Neural crest cell (in vitro differentiated cells): Measurements from ENCODE around the gene CCDC8. TPM values are rescaled to one million over a fixed set of nuclear protein-coding genes. Genes with fewer than 3 reads are reported as not detected.

Source experiments
- DNase-seq: peaks from one replicate; pipeline ENCODE4 v3.0.0; 2021; ENCODE audit warnings: low read depth, mixed read lengths, low spot score
- H3K27ac Mint-ChIP-seq: one replicate; pipeline ENCODE4 v1.8.0; 2021; ENCODE audit warnings: mild to moderate bottlenecking, mixed read lengths; ENCODE audit not compliant: unreplicated experiment
- H3K27me3 Mint-ChIP-seq: 2 replicates; pipeline ENCODE4 v1.8.0; 2021; ENCODE audit warnings: low read depth, mild to moderate bottlenecking, mixed read lengths
- H3K36me3 Mint-ChIP-seq: 2 replicates; pipeline ENCODE4 v1.8.0; 2021; ENCODE audit warnings: low read depth, mild to moderate bottlenecking, mixed read lengths
- H3K4me1 Mint-ChIP-seq: 2 replicates; pipeline ENCODE4 v1.8.0; 2021; ENCODE audit warnings: mixed read lengths
- H3K4me3 Mint-ChIP-seq: one replicate; pipeline ENCODE4 v1.8.0; 2021; ENCODE audit warnings: mild to moderate bottlenecking, mixed read lengths
- H3K9me3 Mint-ChIP-seq: 2 replicates; pipeline ENCODE4 v1.8.0; 2021; ENCODE audit warnings: mixed read lengths
- CTCF ChIP-seq: fragments of 200-600 bp; sonication (generic); conservative IDR thresholded peaks from 2 replicates; pipeline ENCODE4 v1.5.0; 2021; ENCODE audit warnings: antibody characterized with exemption, mild to moderate bottlenecking
- total RNA-seq: library from RNA; stranded (reverse); gene quantifications from 2 replicates; pipeline ENCODE4 v1.2.1, GENCODE V29; 2021

CCDC8 gene
- total RNA-seq, 1 donor from 2014 or later: 23.9 TPM

- no peak for TF ChIP-seq CTCF
- no peak for DNase-seq
- peaks cover 16% of the 10 kb centered on the region for H3K4me1 Mint-ChIP-seq
- no peak overlapping the region for H3K4me3 Mint-ChIP-seq
- no peak overlapping the region for H3K27ac Mint-ChIP-seq
- peaks cover 13% of the 10 kb centered on the region for H3K36me3 Mint-ChIP-seq
- H3K27me3 Mint-ChIP-seq: no peaks in the 10 kb centered on the region
- no peaks in the 10 kb centered on the region for H3K9me3 Mint-ChIP-seq
These were observed 19.6 kb downstream of the CCDC8 start for GRCh38 chr19:46393456-46394401.

- H3K27me3 Mint-ChIP-seq: no peaks in the 10 kb centered on the region
- peak overlapping the region; percentile 97 for H3K27ac Mint-ChIP-seq
- H3K4me3 Mint-ChIP-seq: no peak overlapping the region
- peaks cover 16% of the 10 kb centered on the region for H3K4me1 Mint-ChIP-seq
- no peak for TF ChIP-seq CTCF
- H3K9me3 Mint-ChIP-seq: no peaks in the 10 kb centered on the region
- H3K36me3 Mint-ChIP-seq: peaks cover 19% of the 10 kb centered on the region
- no peak for DNase-seq
These were observed 20.5 kb downstream of the CCDC8 start for GRCh38 chr19:46392837-46393236.

GRCh38 chr19:46392252-46392801 lies 21.0 kb downstream of the CCDC8 start:
- Mint-ChIP-seq H3K4me1 (peaks cover 12% of the 10 kb centered on the region), H3K4me3 (no peak overlapping the region), H3K27me3 (no peaks in the 10 kb centered on the region), H3K27ac (peak overlapping the region; percentile 97), H3K9me3 (no peaks in the 10 kb centered on the region), H3K36me3 (peaks cover 24% of the 10 kb centered on the region)
- DNase-seq: no peak
- no peak for TF ChIP-seq CTCF

- no peaks in the 10 kb centered on the region for H3K9me3 Mint-ChIP-seq
- no peak overlapping the region for H3K4me3 Mint-ChIP-seq
- no peak for DNase-seq
- H3K27me3 Mint-ChIP-seq: no peaks in the 10 kb centered on the region
- peaks cover 11% of the 10 kb centered on the region for H3K4me1 Mint-ChIP-seq
- H3K27ac Mint-ChIP-seq: no peak overlapping the region
- no peak for TF ChIP-seq CTCF
- H3K36me3 Mint-ChIP-seq: peaks cover 26% of the 10 kb centered on the region
These were observed 21.8 kb downstream of the CCDC8 start for GRCh38 chr19:46391296-46392251.

GRCh38 chr19:46390866-46391265 lies 22.5 kb downstream of the CCDC8 start:
- H3K27ac Mint-ChIP-seq: no peak overlapping the region
- peaks cover 11% of the 10 kb centered on the region for H3K4me1 Mint-ChIP-seq
- no peak overlapping the region for H3K4me3 Mint-ChIP-seq
- no peaks in the 10 kb centered on the region for H3K27me3 Mint-ChIP-seq
- H3K36me3 Mint-ChIP-seq: peaks cover 28% of the 10 kb centered on the region
- TF ChIP-seq CTCF: no peak
- no peaks in the 10 kb centered on the region for H3K9me3 Mint-ChIP-seq
- DNase-seq: no peak
